ENCODE data around the gene KNSTRN. TPM values are rescaled to one million over a fixed set of nuclear protein-coding genes. Genes with fewer than 3 reads are reported as not detected.

KNSTRN gene
- total RNA-seq (10 to 100 TPM in 1 of 2 donors, 1 to 10 TPM in 1; 9.0 to 28.1 TPM), polyA plus RNA-seq (1 to 10 TPM; 3.4 to 8.8 TPM)

- peak; percentile 94 for DNase-seq (ENCODE audit: low spot score)
- Histone ChIP-seq H3K4me3 (ENCODE audit: low read depth in 1 of 3, low read length in 3 of 3) (peak within 1 kb of the TSS; percentile 73 to 97 (median 77)), H3K36me3 (ENCODE audit: control insufficient read depth in 4 of 4, insufficient read depth in 3 of 4, low read depth in 1 of 4, low read length in 3 of 4) (peaks cover 0 to 9% (median 6%) of the 10 kb centered on the region in 4 donors), H3K27ac (ENCODE audit: low read depth in 1 of 2, low read length in 2 of 2) (peak within 1 kb of the TSS; percentile 70 to 84), H3K9me3 (ENCODE audit: control insufficient read depth in 4 of 4, low read length in 3 of 4) (no peaks in the 10 kb centered on the region), H3K27me3 (ENCODE audit: control insufficient read depth in 4 of 4, insufficient read depth in 4 of 4, low read length in 3 of 4) (no peaks in the 10 kb centered on the region), H3K4me1 (ENCODE audit: control insufficient read depth in 4 of 4, insufficient read depth in 4 of 4, low read length in 3 of 4) (peaks cover 6 to 23% (median 20%) of the 10 kb centered on the region in 4 donors), H3K9ac (ENCODE audit: low read depth in 1 of 2, low read length in 2 of 2) (peak within 1 kb of the TSS; percentile 56 to 86)
- WGBS: 2% methylated on average over 57 of the region's 57 CpGs
- TF ChIP-seq NR2F2 (IDR thresholded peaks at IDR 0.05) (no peak), ZBTB33 (IDR thresholded peaks at IDR 0.05) (peak; percentile 28), CTCF (IDR thresholded peaks at IDR 0.05; ENCODE audit: low read depth, low read length, missing input control) (no peak), ATF3 (IDR thresholded peaks at IDR 0.05) (no peak), REST (IDR thresholded peaks at IDR 0.05) (peak; percentile 14), RXRA (IDR thresholded peaks at IDR 0.05) (peak; percentile 8 to 25), TAF1 (conservative IDR thresholded peaks at IDR 0.05) (peak; percentile 26), HNF4A (conservative IDR thresholded peaks at IDR 0.05) (no peak), YY1 (IDR thresholded peaks at IDR 0.05) (peak; percentile 100), GABPA (IDR thresholded peaks at IDR 0.05 in 1 of 2, conservative IDR thresholded peaks at IDR 0.05 in 1 of 2) (peak; percentile 99), RAD21 (IDR thresholded peaks at IDR 0.05) (peak in 1 of 2 donors; percentile 6), FOXA1 (IDR thresholded peaks at IDR 0.05) (peak; percentile 17), HNF4G (IDR thresholded peaks at IDR 0.05) (no peak), SP1 (IDR thresholded peaks at IDR 0.05) (peak; percentile 32), JUND (IDR thresholded peaks at IDR 0.05) (no peak), MAX (IDR thresholded peaks at IDR 0.05) (no peak), EGR1 (IDR thresholded peaks at IDR 0.05; ENCODE audit: low read depth in 2 of 2) (peak in 1 of 2 donors; percentile 10), FOXA2 (IDR thresholded peaks at IDR 0.05) (no peak)
Observed at GRCh38 chr15:40382580-40383456, at the start of gene KNSTRN. TSS of gene KNSTRN (plus strand) at chr15:40382721. CDS start at chr15:40382836, 115 bp downstream.

All from liver (tissue), 9 donors.